HTERT RPE-1 (cell line): Measurements from ENCODE around the gene KCNJ6.

ENCODE experiments used
- in situ Hi-C: fragments of 300-500 bp; cut with MboI; formaldehyde crosslinking; loops from 4 replicates; pipeline ENCODE4 v1.14.3; 2020; ENCODE audit warnings: low sequenced_read_pairs

Gene KCNJ6

DNA sequence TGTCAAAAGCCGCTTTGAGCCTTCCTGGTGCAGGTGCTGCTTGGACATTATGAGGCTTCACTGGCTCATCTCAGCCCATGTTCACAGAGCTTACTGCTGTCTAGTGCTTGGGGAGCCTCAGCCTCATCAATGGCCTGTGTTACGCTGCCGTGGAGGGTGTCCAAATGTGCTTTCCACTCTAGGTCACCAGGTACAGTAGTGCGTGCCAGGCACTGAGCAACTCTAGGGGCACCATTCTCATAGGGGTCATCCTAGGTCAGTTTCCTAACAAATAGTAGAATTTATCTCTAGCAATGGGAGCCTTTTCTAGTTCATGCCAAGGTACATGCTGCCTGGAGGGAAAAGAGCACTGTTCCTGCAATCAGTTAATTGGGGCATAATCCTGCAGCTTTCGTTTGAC is 355.9 kb downstream of the KCNJ6 start:
- in situ Hi-C loops, result no loop called here

- in situ Hi-C loops, result no loop called here
Measured at GRCh38 chr21:37558676-37559211, 357.5 kb downstream of the KCNJ6 start.
